ENCODE measurements around the gene DPEP1.

The DPEP1 gene

GRCh38 chr16:89575247-89576152, 37.9 kb upstream of the DPEP1 start, which contains the start of gene CPNE7:
Gene CPNE7, plus strand, starts transcription at chr16:89575758. Its CDS starts 140 bp downstream, at chr16:89575898.
- TF ChIP-seq EZH2phosphoT487 (IDR thresholded peaks at IDR 0.05; ENCODE audit: low read length) (no peak), EZH2 (optimal IDR thresholded peaks at IDR 0.05; ENCODE audit: low read depth, low read length) (no peak), CTCF (IDR thresholded peaks at IDR 0.05; ENCODE audit: low read length) (no peak)

GRCh38 chr16:89576153-89577054, 37.0 kb upstream of the DPEP1 start:
- Histone ChIP-seq H3K9ac (ENCODE audit: low read length) (no peak overlapping the region), H3K27me3 (replicated peaks; ENCODE audit: insufficient read depth, low read length) (0 out of 2 replicates have a peak, but pooled peaks cover 7% of the 10 kb centered on the region), H3F3A (ENCODE audit: insufficient read depth, low read length) (no peaks in the 10 kb centered on the region), H3K4me3 (ENCODE audit: low read length) (no peak overlapping the region), H3K9me2 (replicated peaks; ENCODE audit: insufficient read depth, low read length) (no peaks in the 10 kb centered on the region), H3K9me3 (replicated peaks; ENCODE audit: insufficient read depth, low read length) (no peaks in the 10 kb centered on the region), H4K20me1 (ENCODE audit: insufficient read depth, low read length) (no peaks in the 10 kb centered on the region), H2AFZ (ENCODE audit: low read length) (no peak overlapping the region), H3K79me2 (ENCODE audit: low read length) (no peaks in the 10 kb centered on the region), H3K36me3 (replicated peaks; ENCODE audit: insufficient read depth, low read length) (no peaks in the 10 kb centered on the region), H3K4me2 (ENCODE audit: low read depth, low read length) (no peak overlapping the region), H3K27ac (ENCODE audit: low read length) (no peak overlapping the region), H3K4me1 (ENCODE audit: low read length) (no peaks in the 10 kb centered on the region)
- no peak for DNase-seq
- no peak for TF ChIP-seq EZH2phosphoT487 (IDR thresholded peaks at IDR 0.05; ENCODE audit: low read length)
- TF ChIP-seq EZH2 (optimal IDR thresholded peaks at IDR 0.05; ENCODE audit: low read depth, low read length) = no peak
- no peak for TF ChIP-seq CTCF (IDR thresholded peaks at IDR 0.05; ENCODE audit: low read length)

More at GRCh38 chr16:89575247-89576152, 37.9 kb upstream of the DPEP1 start, which contains the start of gene CPNE7:
- H3K4me1 ChIP-seq (ENCODE audit: low read length) = no peaks in the 10 kb centered on the region
- no peak within 1 kb of the TSS for H2AFZ ChIP-seq (ENCODE audit: low read length)
- no peaks in the 10 kb centered on the region for H3K36me3 ChIP-seq (replicated peaks; ENCODE audit: insufficient read depth, low read length)
- H3K4me3 ChIP-seq (ENCODE audit: low read length) = peak within 1 kb of the TSS; percentile 33; the same call in 1 of the 2 replicates
- DNase-seq = no peak
- no peak within 1 kb of the TSS for H3K9ac ChIP-seq (ENCODE audit: low read length)
- 0 out of 2 replicates have a peak, but pooled peaks cover 7% of the 10 kb centered on the region for H3K27me3 ChIP-seq (replicated peaks; ENCODE audit: insufficient read depth, low read length)
- no peaks in the 10 kb centered on the region for H3K9me2 ChIP-seq (replicated peaks; ENCODE audit: insufficient read depth, low read length)
- H3F3A ChIP-seq (ENCODE audit: insufficient read depth, low read length) = no peaks in the 10 kb centered on the region
- H4K20me1 ChIP-seq (ENCODE audit: insufficient read depth, low read length) = no peaks in the 10 kb centered on the region
- peak within 1 kb of the TSS; percentile 59 for H3K4me2 ChIP-seq (ENCODE audit: low read depth, low read length)
- H3K79me2 ChIP-seq (ENCODE audit: low read length) = no peaks in the 10 kb centered on the region
- H3K27ac ChIP-seq (ENCODE audit: low read length) = no peak within 1 kb of the TSS
- no peaks in the 10 kb centered on the region for H3K9me3 ChIP-seq (replicated peaks; ENCODE audit: insufficient read depth, low read length)

GRCh38 chr16:89577055-89577759, 36.2 kb upstream of the DPEP1 start:
- DNase-seq = no peak
- Histone ChIP-seq H3K36me3 (replicated peaks; ENCODE audit: insufficient read depth, low read length) (no peaks in the 10 kb centered on the region), H3K4me3 (ENCODE audit: low read length) (no peak overlapping the region), H3F3A (ENCODE audit: insufficient read depth, low read length) (no peaks in the 10 kb centered on the region), H3K9me2 (replicated peaks; ENCODE audit: insufficient read depth, low read length) (no peaks in the 10 kb centered on the region), H3K27ac (ENCODE audit: low read length) (no peak overlapping the region), H3K27me3 (replicated peaks; ENCODE audit: insufficient read depth, low read length) (0 out of 2 replicates have a peak, but pooled peaks cover 7% of the 10 kb centered on the region), H4K20me1 (ENCODE audit: insufficient read depth, low read length) (no peaks in the 10 kb centered on the region), H3K4me1 (ENCODE audit: low read length) (no peaks in the 10 kb centered on the region), H2AFZ (ENCODE audit: low read length) (no peak overlapping the region), H3K79me2 (ENCODE audit: low read length) (no peaks in the 10 kb centered on the region), H3K4me2 (ENCODE audit: low read depth, low read length) (no peak overlapping the region), H3K9ac (ENCODE audit: low read length) (no peak overlapping the region), H3K9me3 (replicated peaks; ENCODE audit: insufficient read depth, low read length) (no peaks in the 10 kb centered on the region)
- no peak for TF ChIP-seq CTCF (IDR thresholded peaks at IDR 0.05; ENCODE audit: low read length)
- TF ChIP-seq EZH2phosphoT487 (IDR thresholded peaks at IDR 0.05; ENCODE audit: low read length) = no peak
- TF ChIP-seq EZH2 (optimal IDR thresholded peaks at IDR 0.05; ENCODE audit: low read depth, low read length) = no peak

Measured in MM.1S (cell line).